ENCODE data around the gene VGF.

GRCh38 chr7:101121991-101122932 lies 43.1 kb downstream of the VGF start:
- no peak for TF ChIP-seq CTCF (IDR thresholded peaks at IDR 0.05 in 4 of 5, conservative IDR thresholded peaks at IDR 0.05 in 1 of 5)
- no peak for TF ChIP-seq POLR2A (IDR thresholded peaks at IDR 0.05)

All from gastrocnemius medialis (tissue), 4 donors.